ENCODE measurements around the gene NAA25.
"Not testable (repeated sequence)": the region's sequence is repeated elsewhere in the genome, so short reads cannot be mapped to it uniquely, and the experiment has no call there.

DNA sequence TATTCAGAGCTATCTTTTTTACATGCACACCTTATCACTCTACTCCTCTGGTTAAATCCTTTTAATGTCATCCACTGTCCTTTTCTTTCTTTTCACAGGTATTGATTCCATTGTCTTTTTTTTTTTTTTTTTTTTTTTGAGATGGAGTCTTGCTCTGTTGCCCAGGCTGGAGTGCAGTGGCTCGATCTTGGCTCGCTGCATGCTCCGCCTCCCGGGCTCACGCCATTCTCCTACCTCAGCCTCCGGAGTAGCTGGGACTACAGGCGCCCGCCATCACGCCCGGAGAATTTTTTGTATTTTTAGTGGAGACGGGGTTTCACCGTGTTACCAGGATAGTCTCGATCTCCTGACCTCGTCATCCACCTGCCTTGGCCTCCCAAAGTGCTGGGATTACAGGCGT lies 8.1 kb downstream of the NAA25 start:
- TF ChIP-seq, protein P1, sequence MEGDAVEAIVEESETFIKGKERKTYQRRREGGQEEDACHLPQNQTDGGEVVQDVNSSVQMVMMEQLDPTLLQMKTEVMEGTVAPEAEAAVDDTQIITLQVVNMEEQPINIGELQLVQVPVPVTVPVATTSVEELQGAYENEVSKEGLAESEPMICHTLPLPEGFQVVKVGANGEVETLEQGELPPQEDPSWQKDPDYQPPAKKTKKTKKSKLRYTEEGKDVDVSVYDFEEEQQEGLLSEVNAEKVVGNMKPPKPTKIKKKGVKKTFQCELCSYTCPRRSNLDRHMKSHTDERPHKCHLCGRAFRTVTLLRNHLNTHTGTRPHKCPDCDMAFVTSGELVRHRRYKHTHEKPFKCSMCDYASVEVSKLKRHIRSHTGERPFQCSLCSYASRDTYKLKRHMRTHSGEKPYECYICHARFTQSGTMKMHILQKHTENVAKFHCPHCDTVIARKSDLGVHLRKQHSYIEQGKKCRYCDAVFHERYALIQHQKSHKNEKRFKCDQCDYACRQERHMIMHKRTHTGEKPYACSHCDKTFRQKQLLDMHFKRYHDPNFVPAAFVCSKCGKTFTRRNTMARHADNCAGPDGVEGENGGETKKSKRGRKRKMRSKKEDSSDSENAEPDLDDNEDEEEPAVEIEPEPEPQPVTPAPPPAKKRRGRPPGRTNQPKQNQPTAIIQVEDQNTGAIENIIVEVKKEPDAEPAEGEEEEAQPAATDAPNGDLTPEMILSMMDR (IDR thresholded peaks at IDR 0.05) = not testable (repeated sequence)
- not testable (repeated sequence) for TF ChIP-seq POLR2A (IDR thresholded peaks at IDR 0.05)
